Esophagus squamous epithelium (tissue), 5 donors: ENCODE data around the gene NKX2-1. TPM values are rescaled to one million over a fixed set of nuclear protein-coding genes. Genes with fewer than 3 reads are reported as not detected.
A peak's percentile ranks its signal among the peaks of the same experiment; 100 is the strongest.

Experiments
- DNase-seq: peaks from one replicate; lab custom pipeline; 2025; lab: John Stamatoyannopoulos, UW
- H3K27ac ChIP-seq, 4 donors: fragments of 200-600 bp; sonication (generic); one replicate each; pipeline ENCODE4 v1.5.1; 2016 to 2019; ENCODE audit warnings: mild to moderate bottlenecking in 1 of 4
- H3K27me3 ChIP-seq, 4 donors: fragments of 200-600 bp; sonication (generic); 1 replicate in 3 of 4; 2 replicates in 1 of 4; pipeline versions ENCODE4 v1.5.1 to v1.6.0; 2017 to 2021; ENCODE audit warnings: antibody characterized with exemption in 1 of 4
- H3K36me3 ChIP-seq, 3 donors: fragments of 200-600 bp; sonication (generic); one replicate each; pipeline ENCODE4 v1.5.1; 2016 to 2019
- H3K4me1 ChIP-seq, 3 donors: fragments of 200-600 bp; sonication (generic); one replicate each; pipeline ENCODE4 v1.5.1; 2017 to 2019
- H3K4me3 ChIP-seq, 4 donors: fragments of 200-600 bp; sonication (generic); 1 replicate in 3 of 4; 2 replicates in 1 of 4; pipeline ENCODE4 v1.5.1; 2016 to 2019; ENCODE audit warnings: mild to moderate bottlenecking in 2 of 4, moderate library complexity in 1 of 4
- H3K9me3 ChIP-seq, 3 donors: fragments of 200-600 bp; sonication (generic); one replicate each; pipeline ENCODE4 v1.5.1; 2016 to 2019
- CTCF ChIP-seq, 6 experiments: fragments of 450-650 bp in 4 of 6; fragments of 200-600 bp in 2 of 6; sonication (generic) in 2 of 6; IDR thresholded peaks; one replicate each; pipeline ENCODE4 v1.5.1; 2016 to 2019; ENCODE audit warnings: antibody characterized with exemption in 6 of 6, mild to moderate bottlenecking in 4 of 6, moderate library complexity in 4 of 6
- POLR2A ChIP-seq, 4 donors: fragments of 450-650 bp; IDR thresholded peaks; one replicate each; pipeline ENCODE4 v1.6.1; 2017; ENCODE audit warnings: antibody characterized with exemption in 4 of 4, mild to moderate bottlenecking in 4 of 4, moderate library complexity in 3 of 4
- WGBS, 2 donors: methylation state at CpG; one replicate each; pipeline ENCODE4 v1.1.5; 2018; 5-methylcytosine and 5-hydroxymethylcytosine counted together
- intact Hi-C: fragments of 100-400 bp; cut with DNase I; formaldehyde crosslinking; loops from one replicate; pipeline ENCODE4 v1.15.0; 2022
- total RNA-seq, 4 donors: library from RNA; depleted of rRNA; stranded (reverse); fragments of >200 nt; gene quantifications; one replicate each; pipeline ENCODE4 v1.1.0, GENCODE V29; 2016
- donor health status: DM: yes; HTN: yes; CAD: no.

The NKX2-1 gene
- total RNA-seq, 4 donors from 2014 or later, result not detected

- intact Hi-C loops, result no loop called here
Measured at GRCh38 chr14:36517242-36518030, 2.6 kb downstream of the NKX2-1 start.

GRCh38 chr14:36516719-36517241, 3.3 kb downstream of the NKX2-1 start:
- 17 to 23% methylated on average over 12 to 16 of the region's 16 CpGs for WGBS, 2 donors
- peaks cover 29 to 49% (median 40%) of the 10 kb centered on the region in 3 donors for H3K4me1 ChIP-seq
- no peak for TF ChIP-seq POLR2A (IDR thresholded peaks at IDR 0.05)
- TF ChIP-seq CTCF (IDR thresholded peaks at IDR 0.05), result no peak
- no peaks in the 10 kb centered on the region for H3K36me3 ChIP-seq
- H3K27me3 ChIP-seq, result peaks cover 47 to 100% (median 63%) of the 10 kb centered on the region in 4 donors
- intact Hi-C loops, result no loop called here
- no peaks in the 10 kb centered on the region for H3K9me3 ChIP-seq
- H3K4me3 ChIP-seq, result no peak overlapping the region
- H3K27ac ChIP-seq, result no peak overlapping the region
- no peak for DNase-seq

More at GRCh38 chr14:36517242-36518030, 2.6 kb downstream of the NKX2-1 start:
- H3K4me3 ChIP-seq, result peak overlapping the region in 2 of 4 donors; percentile 20 to 32
- no peak overlapping the region for H3K27ac ChIP-seq
- H3K27me3 ChIP-seq, result peaks cover 49 to 100% (median 65%) of the 10 kb centered on the region in 4 donors
- no peaks in the 10 kb centered on the region for H3K9me3 ChIP-seq
- 3 to 14% methylated on average over 17 to 21 of the region's 87 CpGs for WGBS, 2 donors
- TF ChIP-seq POLR2A (IDR thresholded peaks at IDR 0.05), result no peak
- no peak for DNase-seq
- H3K4me1 ChIP-seq, result peaks cover 29 to 55% (median 41%) of the 10 kb centered on the region in 3 donors
- no peaks in the 10 kb centered on the region for H3K36me3 ChIP-seq

- Histone ChIP-seq H3K4me1 (peaks cover 27 to 42% (median 35%) of the 10 kb centered on the region in 3 donors), H3K9me3 (no peaks in the 10 kb centered on the region), H3K36me3 (no peaks in the 10 kb centered on the region), H3K4me3 (no peak overlapping the region), H3K27ac (no peak overlapping the region), H3K27me3 (peaks cover 40 to 100% (median 59%) of the 10 kb centered on the region in 4 donors)
- DNase-seq, result no peak
- TF ChIP-seq POLR2A (IDR thresholded peaks at IDR 0.05) (no peak), CTCF (IDR thresholded peaks at IDR 0.05) (no peak)
- 37% methylated on average over 11 of the region's 11 CpGs for WGBS, 2 donors
- intact Hi-C loops, result no loop called here
Measured at GRCh38 chr14:36515896-36516718, 3.9 kb downstream of the NKX2-1 start.

GRCh38 chr14:36515105-36515593, 4.9 kb downstream of the NKX2-1 start:
- peaks cover 17 to 32% (median 28%) of the 10 kb centered on the region in 3 donors for H3K4me1 ChIP-seq
- TF ChIP-seq POLR2A (IDR thresholded peaks at IDR 0.05), result no peak
- no peak for TF ChIP-seq CTCF (IDR thresholded peaks at IDR 0.05)
- DNase-seq, result no peak
- H3K36me3 ChIP-seq, result no peaks in the 10 kb centered on the region
- no peak overlapping the region for H3K4me3 ChIP-seq
- H3K27me3 ChIP-seq, result peaks cover 34 to 100% (median 58%) of the 10 kb centered on the region in 4 donors
- no peaks in the 10 kb centered on the region for H3K9me3 ChIP-seq
- 26 to 42% methylated on average over 13 to 14 of the region's 14 CpGs for WGBS, 2 donors
- H3K27ac ChIP-seq, result no peak overlapping the region
- intact Hi-C loops, result no loop called here

- Histone ChIP-seq H3K27ac (no peak overlapping the region), H3K9me3 (no peaks in the 10 kb centered on the region), H3K27me3 (peaks cover 34 to 100% (median 60%) of the 10 kb centered on the region in 4 donors), H3K4me1 (peaks cover 11 to 26% (median 21%) of the 10 kb centered on the region in 3 donors), H3K36me3 (no peaks in the 10 kb centered on the region), H3K4me3 (no peak overlapping the region)
- TF ChIP-seq POLR2A (IDR thresholded peaks at IDR 0.05) (no peak), CTCF (IDR thresholded peaks at IDR 0.05) (no peak)
- intact Hi-C loops, result no loop called here
- no peak for DNase-seq
- 10 to 20% methylated on average over 19 to 24 of the region's 38 CpGs for WGBS, 2 donors
Measured at GRCh38 chr14:36514278-36515104, 5.5 kb downstream of the NKX2-1 start.
